ENCODE data around the gene NUP153. TPM values are rescaled to one million over a fixed set of nuclear protein-coding genes. Genes with fewer than 3 reads are reported as not detected.

NUP153 gene
- total RNA-seq, 1 experiment from 2014 or later: 104 TPM

DNA sequence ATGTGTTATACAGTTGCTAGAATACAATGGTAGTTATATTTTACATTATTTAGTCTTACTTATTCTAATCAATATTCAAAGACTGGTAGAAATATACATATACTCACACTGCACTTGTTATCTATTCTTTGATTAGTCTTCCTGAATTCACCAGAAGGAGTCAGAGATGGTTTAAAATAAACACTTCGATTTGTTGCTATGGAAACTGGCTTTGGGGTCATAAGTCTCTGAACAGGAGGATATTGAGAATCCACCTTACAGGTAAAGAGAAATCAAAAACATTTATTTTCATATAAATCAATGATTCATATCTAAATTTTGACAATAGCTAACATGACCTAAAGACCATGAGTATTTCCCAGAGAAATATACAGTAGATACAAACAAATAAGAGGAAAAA is 41.6 kb downstream of the NUP153 start:
- H3K9me3 ChIP-seq (ENCODE audit: low read depth, low read length, poor library complexity, severe bottlenecking): no peaks in the 10 kb centered on the region
- intact Hi-C loops (cut with micrococcal nuclease; ENCODE audit: unreplicated experiment): no loop called here
- ChIA-PET CTCF (no interaction called here), POLR2A (ENCODE audit: low non-redundant PET) (no interaction called here)
- DNase-seq (ENCODE audit: low spot score): no peak
- TF ChIP-seq, protein P1, sequence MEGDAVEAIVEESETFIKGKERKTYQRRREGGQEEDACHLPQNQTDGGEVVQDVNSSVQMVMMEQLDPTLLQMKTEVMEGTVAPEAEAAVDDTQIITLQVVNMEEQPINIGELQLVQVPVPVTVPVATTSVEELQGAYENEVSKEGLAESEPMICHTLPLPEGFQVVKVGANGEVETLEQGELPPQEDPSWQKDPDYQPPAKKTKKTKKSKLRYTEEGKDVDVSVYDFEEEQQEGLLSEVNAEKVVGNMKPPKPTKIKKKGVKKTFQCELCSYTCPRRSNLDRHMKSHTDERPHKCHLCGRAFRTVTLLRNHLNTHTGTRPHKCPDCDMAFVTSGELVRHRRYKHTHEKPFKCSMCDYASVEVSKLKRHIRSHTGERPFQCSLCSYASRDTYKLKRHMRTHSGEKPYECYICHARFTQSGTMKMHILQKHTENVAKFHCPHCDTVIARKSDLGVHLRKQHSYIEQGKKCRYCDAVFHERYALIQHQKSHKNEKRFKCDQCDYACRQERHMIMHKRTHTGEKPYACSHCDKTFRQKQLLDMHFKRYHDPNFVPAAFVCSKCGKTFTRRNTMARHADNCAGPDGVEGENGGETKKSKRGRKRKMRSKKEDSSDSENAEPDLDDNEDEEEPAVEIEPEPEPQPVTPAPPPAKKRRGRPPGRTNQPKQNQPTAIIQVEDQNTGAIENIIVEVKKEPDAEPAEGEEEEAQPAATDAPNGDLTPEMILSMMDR (conservative IDR thresholded peaks at IDR 0.05; ENCODE audit: low read depth, low read length): no peak
- no peak for TF ChIP-seq EZH2 (IDR thresholded peaks at IDR 0.05; ENCODE audit: borderline replicate concordance, low read depth, low read length, poor library complexity, severe bottlenecking)
- no TSS peak for BruUV-seq (replicated peaks)
- no peaks in the 10 kb centered on the region for H3K27me3 ChIP-seq (replicated peaks; ENCODE audit: insufficient read depth, low read depth, low read length, poor library complexity)
- peaks cover 96% of the 10 kb centered on the region for H3K36me3 ChIP-seq (ENCODE audit: insufficient read depth, low read length, poor library complexity, severe bottlenecking)
- H3K4me3 ChIP-seq (ENCODE audit: low read depth, low read length, poor library complexity, severe bottlenecking): no peak overlapping the region
- H3K27ac ChIP-seq (ENCODE audit: low read depth, low read length, poor library complexity, severe bottlenecking): no peak overlapping the region
- H3K4me1 ChIP-seq (ENCODE audit: insufficient read depth, low read length, poor library complexity, severe bottlenecking): no peaks in the 10 kb centered on the region

DNA sequence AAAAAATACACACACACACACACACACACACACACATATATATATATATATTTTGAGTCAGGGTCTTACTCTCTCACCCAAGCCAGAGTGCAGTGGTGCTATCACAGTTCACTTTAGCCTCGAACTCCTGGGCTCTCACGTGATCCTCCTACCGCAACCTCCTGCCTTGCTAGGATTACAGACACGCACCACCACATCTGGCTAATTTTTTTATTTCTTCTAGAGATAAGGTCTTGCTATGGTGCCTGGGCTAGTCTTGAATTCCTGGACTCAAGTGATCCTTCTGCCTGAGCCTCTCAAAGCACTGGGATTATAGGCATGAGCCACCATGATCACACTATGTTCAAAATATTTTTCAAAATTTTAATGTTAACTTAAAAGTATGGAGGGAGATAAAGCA is 43.5 kb downstream of the NUP153 start:
- H3K4me1 ChIP-seq (ENCODE audit: insufficient read depth, low read length, poor library complexity, severe bottlenecking): no peaks in the 10 kb centered on the region
- intact Hi-C loops (cut with micrococcal nuclease; ENCODE audit: unreplicated experiment): no loop called here
- H3K4me3 ChIP-seq (ENCODE audit: low read depth, low read length, poor library complexity, severe bottlenecking): no peak overlapping the region
- TF ChIP-seq, protein P1 (conservative IDR thresholded peaks at IDR 0.05; ENCODE audit: low read depth, low read length): no peak
- TF ChIP-seq EZH2 (IDR thresholded peaks at IDR 0.05; ENCODE audit: borderline replicate concordance, low read depth, low read length, poor library complexity, severe bottlenecking): no peak
- CTCF ChIA-PET: no interaction called here
- POLR2A ChIA-PET (ENCODE audit: low non-redundant PET): no interaction called here
- no TSS peak for BruUV-seq (replicated peaks)
- no peaks in the 10 kb centered on the region for H3K9me3 ChIP-seq (ENCODE audit: low read depth, low read length, poor library complexity, severe bottlenecking)
- no peak for DNase-seq (ENCODE audit: low spot score)
- no peaks in the 10 kb centered on the region for H3K27me3 ChIP-seq (replicated peaks; ENCODE audit: insufficient read depth, low read depth, low read length, poor library complexity)
- no peak overlapping the region for H3K27ac ChIP-seq (ENCODE audit: low read depth, low read length, poor library complexity, severe bottlenecking)
- peaks cover 79% of the 10 kb centered on the region for H3K36me3 ChIP-seq (ENCODE audit: insufficient read depth, low read length, poor library complexity, severe bottlenecking)

DNA sequence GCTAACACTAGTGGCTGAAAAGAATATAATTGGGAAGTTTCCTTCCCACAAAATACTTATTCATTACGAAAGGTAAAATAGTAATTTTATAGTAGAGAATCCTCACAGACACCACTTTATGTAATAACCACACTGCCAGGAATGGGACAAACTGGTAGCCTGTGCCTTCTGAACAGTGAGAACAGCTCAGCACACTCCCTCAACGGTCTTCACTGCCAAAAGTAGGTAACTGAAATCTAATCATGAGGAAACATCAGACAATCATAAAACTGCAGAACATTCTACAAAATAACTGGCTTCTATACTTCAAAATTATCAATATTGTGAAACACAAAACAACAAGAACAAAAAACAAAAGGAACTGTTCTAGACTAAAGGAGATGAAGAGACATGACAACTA is 44.1 kb downstream of the NUP153 start:
- Histone ChIP-seq H3K4me1 (ENCODE audit: insufficient read depth, low read length, poor library complexity, severe bottlenecking) (no peaks in the 10 kb centered on the region), H3K27ac (ENCODE audit: low read depth, low read length, poor library complexity, severe bottlenecking) (no peak overlapping the region), H3K9me3 (ENCODE audit: low read depth, low read length, poor library complexity, severe bottlenecking) (no peaks in the 10 kb centered on the region), H3K4me3 (ENCODE audit: low read depth, low read length, poor library complexity, severe bottlenecking) (no peak overlapping the region), H3K27me3 (replicated peaks; ENCODE audit: insufficient read depth, low read depth, low read length, poor library complexity) (no peaks in the 10 kb centered on the region), H3K36me3 (ENCODE audit: insufficient read depth, low read length, poor library complexity, severe bottlenecking) (peaks cover 76% of the 10 kb centered on the region)
- BruUV-seq (replicated peaks): no TSS peak
- TF ChIP-seq, protein P1 (conservative IDR thresholded peaks at IDR 0.05; ENCODE audit: low read depth, low read length): no peak
- no peak for TF ChIP-seq EZH2 (IDR thresholded peaks at IDR 0.05; ENCODE audit: borderline replicate concordance, low read depth, low read length, poor library complexity, severe bottlenecking)
- no peak for DNase-seq (ENCODE audit: low spot score)
- intact Hi-C loops (cut with micrococcal nuclease; ENCODE audit: unreplicated experiment): no loop called here
- ChIA-PET CTCF (no interaction called here), POLR2A (ENCODE audit: low non-redundant PET) (no interaction called here)

All from A673 (cell line).